ENCODE results near the gene FAM98A.

DNA sequence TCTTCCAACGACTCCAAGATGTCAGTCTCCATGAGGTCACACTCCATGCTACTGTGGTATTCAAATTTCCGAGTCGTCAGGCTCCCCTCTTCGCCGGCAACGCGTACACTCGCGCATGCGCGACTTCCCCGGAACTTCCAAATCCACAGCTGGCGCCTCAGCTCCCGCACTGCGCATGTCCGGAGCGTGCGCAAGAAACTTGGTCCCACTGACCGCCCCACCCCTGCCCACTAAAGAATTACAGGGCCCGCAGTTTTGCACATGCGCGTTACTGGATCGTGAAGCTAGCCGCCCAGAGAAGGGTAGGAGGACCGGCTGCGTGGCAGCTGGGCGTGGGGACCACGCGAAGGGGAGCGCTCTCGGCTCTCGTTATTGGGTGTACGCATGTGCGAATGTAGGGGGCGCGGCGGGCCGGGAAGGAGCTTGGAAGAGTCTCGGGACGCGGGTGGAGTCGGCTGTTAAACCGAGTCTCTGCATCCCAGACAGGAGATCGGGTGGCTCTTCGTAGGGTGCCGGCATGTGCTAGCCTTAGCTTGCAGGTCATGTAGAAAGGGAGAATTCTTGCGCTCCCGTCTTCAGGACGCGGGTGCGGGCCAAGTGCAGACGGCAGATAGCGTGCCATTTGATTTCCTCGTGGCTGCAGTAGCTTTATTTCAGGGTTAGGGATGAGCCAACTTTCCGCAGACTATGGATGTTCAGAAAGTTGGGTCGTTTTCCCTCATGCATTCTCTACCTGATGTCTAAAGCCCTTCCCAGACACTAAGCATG lies at the start of gene FAM98A:
- TF ChIP-seq, protein P1, sequence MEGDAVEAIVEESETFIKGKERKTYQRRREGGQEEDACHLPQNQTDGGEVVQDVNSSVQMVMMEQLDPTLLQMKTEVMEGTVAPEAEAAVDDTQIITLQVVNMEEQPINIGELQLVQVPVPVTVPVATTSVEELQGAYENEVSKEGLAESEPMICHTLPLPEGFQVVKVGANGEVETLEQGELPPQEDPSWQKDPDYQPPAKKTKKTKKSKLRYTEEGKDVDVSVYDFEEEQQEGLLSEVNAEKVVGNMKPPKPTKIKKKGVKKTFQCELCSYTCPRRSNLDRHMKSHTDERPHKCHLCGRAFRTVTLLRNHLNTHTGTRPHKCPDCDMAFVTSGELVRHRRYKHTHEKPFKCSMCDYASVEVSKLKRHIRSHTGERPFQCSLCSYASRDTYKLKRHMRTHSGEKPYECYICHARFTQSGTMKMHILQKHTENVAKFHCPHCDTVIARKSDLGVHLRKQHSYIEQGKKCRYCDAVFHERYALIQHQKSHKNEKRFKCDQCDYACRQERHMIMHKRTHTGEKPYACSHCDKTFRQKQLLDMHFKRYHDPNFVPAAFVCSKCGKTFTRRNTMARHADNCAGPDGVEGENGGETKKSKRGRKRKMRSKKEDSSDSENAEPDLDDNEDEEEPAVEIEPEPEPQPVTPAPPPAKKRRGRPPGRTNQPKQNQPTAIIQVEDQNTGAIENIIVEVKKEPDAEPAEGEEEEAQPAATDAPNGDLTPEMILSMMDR (tag by site-specific recombination; IDR thresholded peaks at IDR 0.05): peak; percentile 79
- TF ChIP-seq, protein P2, sequence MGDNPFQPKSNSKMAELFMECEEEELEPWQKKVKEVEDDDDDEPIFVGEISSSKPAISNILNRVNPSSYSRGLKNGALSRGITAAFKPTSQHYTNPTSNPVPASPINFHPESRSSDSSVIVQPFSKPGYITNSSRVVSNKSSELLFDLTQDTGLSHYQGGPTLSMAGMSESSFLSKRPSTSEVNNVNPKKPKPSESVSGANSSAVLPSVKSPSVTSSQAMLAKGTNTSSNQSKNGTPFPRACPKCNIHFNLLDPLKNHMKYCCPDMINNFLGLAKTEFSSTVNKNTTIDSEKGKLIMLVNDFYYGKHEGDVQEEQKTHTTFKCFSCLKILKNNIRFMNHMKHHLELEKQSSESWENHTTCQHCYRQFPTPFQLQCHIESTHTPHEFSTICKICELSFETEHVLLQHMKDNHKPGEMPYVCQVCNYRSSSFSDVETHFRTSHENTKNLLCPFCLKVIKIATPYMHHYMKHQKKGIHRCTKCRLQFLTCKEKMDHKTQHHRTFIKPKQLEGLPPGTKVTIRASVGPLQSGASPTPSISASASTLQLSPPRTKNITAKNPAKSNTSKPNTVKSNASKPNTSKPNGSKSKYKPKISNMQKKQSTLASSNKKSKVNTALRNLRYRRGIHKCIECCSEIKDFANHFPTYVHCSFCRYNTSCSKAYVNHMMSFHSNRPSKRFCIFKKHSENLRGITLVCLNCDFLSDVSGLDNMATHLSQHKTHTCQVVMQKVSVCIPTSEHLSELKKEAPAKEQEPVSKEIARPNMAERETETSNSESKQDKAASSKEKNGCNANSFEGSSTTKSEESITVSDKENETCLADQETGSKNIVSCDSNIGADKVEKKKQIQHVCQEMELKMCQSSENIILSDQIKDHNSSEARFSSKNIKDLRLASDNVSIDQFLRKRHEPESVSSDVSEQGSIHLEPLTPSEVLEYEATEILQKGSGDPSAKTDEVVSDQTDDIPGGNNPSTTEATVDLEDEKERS (tag by site-specific recombination; IDR thresholded peaks at IDR 0.05): no peak
- TF ChIP-seq BCL11B (tag by site-specific recombination; IDR thresholded peaks at IDR 0.05; ENCODE audit: low read depth) (no peak), ZNF121 (tag by site-specific recombination; IDR thresholded peaks at IDR 0.05) (no peak), TCF7L2 (IDR thresholded peaks at IDR 0.05; ENCODE audit: borderline replicate concordance, low read depth, low read length) (no peak), ZBTB7A (tag by site-specific recombination; IDR thresholded peaks at IDR 0.05; ENCODE audit: low read depth) (no peak), ZNF433 (tag by site-specific recombination; IDR thresholded peaks at IDR 0.05; ENCODE audit: low read depth) (no peak), ZBTB21 (tag by site-specific recombination; IDR thresholded peaks at IDR 0.05) (no peak), ZNF416 (tag by site-specific recombination; IDR thresholded peaks at IDR 0.05) (no peak), ZNF202 (tag by site-specific recombination; IDR thresholded peaks at IDR 0.05; ENCODE audit: borderline replicate concordance) (no peak), ZFP41 (tag by site-specific recombination; IDR thresholded peaks at IDR 0.05; ENCODE audit: borderline replicate concordance) (no peak), WT1 (tag by site-specific recombination; IDR thresholded peaks at IDR 0.05) (no peak)
- TF ChIP-seq, protein P3, sequence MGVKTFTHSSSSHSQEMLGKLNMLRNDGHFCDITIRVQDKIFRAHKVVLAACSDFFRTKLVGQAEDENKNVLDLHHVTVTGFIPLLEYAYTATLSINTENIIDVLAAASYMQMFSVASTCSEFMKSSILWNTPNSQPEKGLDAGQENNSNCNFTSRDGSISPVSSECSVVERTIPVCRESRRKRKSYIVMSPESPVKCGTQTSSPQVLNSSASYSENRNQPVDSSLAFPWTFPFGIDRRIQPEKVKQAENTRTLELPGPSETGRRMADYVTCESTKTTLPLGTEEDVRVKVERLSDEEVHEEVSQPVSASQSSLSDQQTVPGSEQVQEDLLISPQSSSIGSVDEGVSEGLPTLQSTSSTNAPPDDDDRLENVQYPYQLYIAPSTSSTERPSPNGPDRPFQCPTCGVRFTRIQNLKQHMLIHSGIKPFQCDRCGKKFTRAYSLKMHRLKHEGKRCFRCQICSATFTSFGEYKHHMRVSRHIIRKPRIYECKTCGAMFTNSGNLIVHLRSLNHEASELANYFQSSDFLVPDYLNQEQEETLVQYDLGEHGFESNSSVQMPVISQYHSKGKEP (tag by site-specific recombination; IDR thresholded peaks at IDR 0.05): no peak
- TF ChIP-seq, protein P4, sequence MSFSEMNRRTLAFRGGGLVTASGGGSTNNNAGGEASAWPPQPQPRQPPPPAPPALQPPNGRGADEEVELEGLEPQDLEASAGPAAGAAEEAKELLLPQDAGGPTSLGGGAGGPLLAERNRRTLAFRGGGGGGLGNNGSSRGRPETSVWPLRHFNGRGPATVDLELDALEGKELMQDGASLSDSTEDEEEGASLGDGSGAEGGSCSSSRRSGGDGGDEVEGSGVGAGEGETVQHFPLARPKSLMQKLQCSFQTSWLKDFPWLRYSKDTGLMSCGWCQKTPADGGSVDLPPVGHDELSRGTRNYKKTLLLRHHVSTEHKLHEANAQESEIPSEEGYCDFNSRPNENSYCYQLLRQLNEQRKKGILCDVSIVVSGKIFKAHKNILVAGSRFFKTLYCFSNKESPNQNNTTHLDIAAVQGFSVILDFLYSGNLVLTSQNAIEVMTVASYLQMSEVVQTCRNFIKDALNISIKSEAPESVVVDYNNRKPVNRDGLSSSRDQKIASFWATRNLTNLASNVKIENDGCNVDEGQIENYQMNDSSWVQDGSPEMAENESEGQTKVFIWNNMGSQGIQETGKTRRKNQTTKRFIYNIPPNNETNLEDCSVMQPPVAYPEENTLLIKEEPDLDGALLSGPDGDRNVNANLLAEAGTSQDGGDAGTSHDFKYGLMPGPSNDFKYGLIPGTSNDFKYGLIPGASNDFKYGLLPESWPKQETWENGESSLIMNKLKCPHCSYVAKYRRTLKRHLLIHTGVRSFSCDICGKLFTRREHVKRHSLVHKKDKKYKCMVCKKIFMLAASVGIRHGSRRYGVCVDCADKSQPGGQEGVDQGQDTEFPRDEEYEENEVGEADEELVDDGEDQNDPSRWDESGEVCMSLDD (tag by site-specific recombination; IDR thresholded peaks at IDR 0.05): no peak
